Activated CD8-positive, alpha-beta T cell treated with anti-CD3 and anti-CD28 coated beads for 36 hours (primary cell): ENCODE results near the gene MDK. TPM values are rescaled to one million over a fixed set of nuclear protein-coding genes. Genes with fewer than 3 reads are reported as not detected.
"Not testable (repeated sequence)": the region's sequence is repeated elsewhere in the genome, so short reads cannot be mapped to it uniquely, and the experiment has no call there.

Experiments used
- ATAC-seq: fragments of 200-7000 bp; cut with Tn5 transposase; one replicate; pipeline ENCODE4 v1.10.0; 2021; ENCODE audit warnings: mild to moderate bottlenecking, moderate library complexity
- CTCF ChIA-PET: fragments of 350-600 bp; sonication (Branson Sonifier 250); formaldehyde crosslinking; loops from one replicate; lab custom pipeline; 2021; ENCODE audit warnings: antibody characterized with exemption; lab: Charles Lee
- POLR2A ChIA-PET: fragments of 350-600 bp; sonication (Branson Sonifier 250); formaldehyde crosslinking; loops from one replicate; lab custom pipeline; 2021; ENCODE audit warnings: antibody characterized with exemption; lab: Charles Lee
- DNase-seq: peaks from one replicate; pipeline ENCODE4 v3.0.0-alpha.2; 2020
- H3K27ac Mint-ChIP-seq: one replicate; pipeline ENCODE4 v1.8.0; 2021; ENCODE audit warnings: mild to moderate bottlenecking, mixed read lengths
- H3K27me3 Mint-ChIP-seq: one replicate; pipeline ENCODE4 v1.8.0; 2021; ENCODE audit warnings: mixed read lengths
- H3K36me3 Mint-ChIP-seq: one replicate; pipeline ENCODE4 v1.8.0; 2021; ENCODE audit warnings: low read depth, mixed read lengths
- H3K4me1 Mint-ChIP-seq: one replicate; pipeline ENCODE4 v1.8.0; 2021; ENCODE audit warnings: low read depth, mixed read lengths
- H3K4me3 Mint-ChIP-seq: one replicate; pipeline ENCODE4 v1.8.0; 2021; ENCODE audit warnings: mild to moderate bottlenecking, moderate library complexity, mixed read lengths
- H3K9me3 Mint-ChIP-seq: one replicate; pipeline ENCODE4 v1.8.0; 2021; ENCODE audit warnings: mixed read lengths
- CTCF ChIP-seq: fragments of 200-600 bp; IDR thresholded peaks from one replicate; pipeline ENCODE4 v1.8.0; 2022; ENCODE audit warnings: antibody characterized with exemption, mild to moderate bottlenecking
- intact Hi-C: fragments of 100-400 bp; cut with micrococcal nuclease; formaldehyde crosslinking; loops from one replicate; pipeline ENCODE4 v1.10.0; 2022
- total RNA-seq, 2 experiments: library from RNA; stranded (reverse); gene quantifications; one replicate each; pipeline ENCODE4 v1.2.3, GENCODE V29; 2021

MDK gene
- total RNA-seq, 2 experiments from 2014 or later, result 4.2 to 4.9 TPM

- ChIA-PET POLR2A (interaction anchor here (0.7 to 1.4 kb wide), 7 partner anchors 9 to 136 kb away, joined by 3 read pairs; no protein-coding TSS in a partner anchor), CTCF (interaction anchor here (1.5 to 4.6 kb wide), 3 partner anchors 10 to 27 kb away, joined by 6 to 22 read pairs (median 9); no protein-coding TSS in a partner anchor)
- H3K4me1 Mint-ChIP-seq, result peaks cover 15% of the 10 kb centered on the region
- ATAC-seq, result no peak
- peak overlapping the region; percentile 34 for H3K27ac Mint-ChIP-seq
- no peak overlapping the region for H3K4me3 Mint-ChIP-seq
- H3K9me3 Mint-ChIP-seq, result no peaks in the 10 kb centered on the region
- no peak for DNase-seq
- no peak for TF ChIP-seq CTCF
- intact Hi-C loops, result no loop called here
- H3K36me3 Mint-ChIP-seq, result peaks cover 18% of the 10 kb centered on the region
- peaks cover 5% of the 10 kb centered on the region for H3K27me3 Mint-ChIP-seq
These were observed 2.5 kb upstream of the MDK start for GRCh38 chr11:46378811-46379481.

GRCh38 chr11:46379482-46380293 is 1.8 kb upstream of the MDK start:
- ATAC-seq, H3K27me3 Mint-ChIP-seq, DNase-seq, intact Hi-C loops, H3K9me3 Mint-ChIP-seq, H3K4me3 Mint-ChIP-seq: not testable (repeated sequence)
- Mint-ChIP-seq H3K36me3 (peaks cover 18% of the 10 kb centered on the region), H3K27ac (peak overlapping the region; percentile 34), H3K4me1 (peaks cover 15% of the 10 kb centered on the region)
- ChIA-PET POLR2A (interaction anchor here (0.9 to 2.2 kb wide), 6 partner anchors 11 to 137 kb away, joined by 3 to 7 read pairs (median 3); partner anchors contain the start of gene CHRM4), CTCF (interaction anchor here (4.6 kb wide), 1 partner anchor 28 kb away, joined by 22 read pairs; no protein-coding TSS in a partner anchor)

GRCh38 chr11:46380340-46381047 is 975 bp upstream of the MDK start:
- intact Hi-C loops, result no loop called here
- CTCF ChIA-PET, result interaction anchor here (0.9 to 4.6 kb wide), 3 partner anchors 9 to 73 kb away, joined by 3 to 22 read pairs (median 4); no protein-coding TSS in a partner anchor
- POLR2A ChIA-PET, result interaction anchor here (0.9 to 2.2 kb wide), 4 partner anchors 11 to 144 kb away, joined by 3 to 7 read pairs (median 5); partner anchors contain the start of gene CHRM4
- peaks cover 13% of the 10 kb centered on the region for H3K36me3 Mint-ChIP-seq
- peak overlapping the region; percentile 68 for H3K4me3 Mint-ChIP-seq
- DNase-seq (peak; percentile 91), ATAC-seq (peak; percentile 68)
- no peak for TF ChIP-seq CTCF
- H3K4me1 Mint-ChIP-seq, result peaks cover 15% of the 10 kb centered on the region
- H3K27ac Mint-ChIP-seq, result peak overlapping the region; percentile 70
- no peaks in the 10 kb centered on the region for H3K9me3 Mint-ChIP-seq
- peaks cover 7% of the 10 kb centered on the region for H3K27me3 Mint-ChIP-seq

- DNase-seq (peak; percentile 46), ATAC-seq (peak; percentile 25)
- Mint-ChIP-seq H3K27me3 (peaks cover 20% of the 10 kb centered on the region), H3K4me1 (peaks cover 15% of the 10 kb centered on the region), H3K27ac (peak overlapping the region; percentile 16), H3K36me3 (peaks cover 12% of the 10 kb centered on the region), H3K9me3 (no peaks in the 10 kb centered on the region), H3K4me3 (peak overlapping the region; percentile 65)
- POLR2A ChIA-PET, result interaction anchor here (1.4 kb wide), 1 partner anchor 14 kb away, joined by 4 read pairs; no protein-coding TSS in a partner anchor
- no peak for TF ChIP-seq CTCF
- intact Hi-C loops, result no loop called here
- CTCF ChIA-PET, result interaction anchor here (1.1 to 1.7 kb wide), 2 partner anchors 8 to 10 kb away, joined by 4 to 6 read pairs; partner anchors contain the start of gene CHRM4
These were observed 563 bp downstream of the MDK start for GRCh38 chr11:46381819-46382645.
